Stimulated activated CD8-positive, alpha-beta memory T cell treated with anti-CD3 and anti-CD28 coated beads, Interleukin-4, amount 100 ng/mL, for 1 hour (primary cell): Measurements from ENCODE around the gene LAX1.
"Not testable (repeated sequence)": the region's sequence is repeated elsewhere in the genome, so short reads cannot be mapped to it uniquely, and the experiment has no call there.

Source experiments
- DNase-seq, 2 donors: peaks; one replicate each; pipeline ENCODE4 v3.0.0-alpha.2; 2020; ENCODE audit warnings: low read depth in 2 of 2, low spot score in 1 of 2

LAX1 gene, protein sequence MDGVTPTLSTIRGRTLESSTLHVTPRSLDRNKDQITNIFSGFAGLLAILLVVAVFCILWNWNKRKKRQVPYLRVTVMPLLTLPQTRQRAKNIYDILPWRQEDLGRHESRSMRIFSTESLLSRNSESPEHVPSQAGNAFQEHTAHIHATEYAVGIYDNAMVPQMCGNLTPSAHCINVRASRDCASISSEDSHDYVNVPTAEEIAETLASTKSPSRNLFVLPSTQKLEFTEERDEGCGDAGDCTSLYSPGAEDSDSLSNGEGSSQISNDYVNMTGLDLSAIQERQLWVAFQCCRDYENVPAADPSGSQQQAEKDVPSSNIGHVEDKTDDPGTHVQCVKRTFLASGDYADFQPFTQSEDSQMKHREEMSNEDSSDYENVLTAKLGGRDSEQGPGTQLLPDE

DNA sequence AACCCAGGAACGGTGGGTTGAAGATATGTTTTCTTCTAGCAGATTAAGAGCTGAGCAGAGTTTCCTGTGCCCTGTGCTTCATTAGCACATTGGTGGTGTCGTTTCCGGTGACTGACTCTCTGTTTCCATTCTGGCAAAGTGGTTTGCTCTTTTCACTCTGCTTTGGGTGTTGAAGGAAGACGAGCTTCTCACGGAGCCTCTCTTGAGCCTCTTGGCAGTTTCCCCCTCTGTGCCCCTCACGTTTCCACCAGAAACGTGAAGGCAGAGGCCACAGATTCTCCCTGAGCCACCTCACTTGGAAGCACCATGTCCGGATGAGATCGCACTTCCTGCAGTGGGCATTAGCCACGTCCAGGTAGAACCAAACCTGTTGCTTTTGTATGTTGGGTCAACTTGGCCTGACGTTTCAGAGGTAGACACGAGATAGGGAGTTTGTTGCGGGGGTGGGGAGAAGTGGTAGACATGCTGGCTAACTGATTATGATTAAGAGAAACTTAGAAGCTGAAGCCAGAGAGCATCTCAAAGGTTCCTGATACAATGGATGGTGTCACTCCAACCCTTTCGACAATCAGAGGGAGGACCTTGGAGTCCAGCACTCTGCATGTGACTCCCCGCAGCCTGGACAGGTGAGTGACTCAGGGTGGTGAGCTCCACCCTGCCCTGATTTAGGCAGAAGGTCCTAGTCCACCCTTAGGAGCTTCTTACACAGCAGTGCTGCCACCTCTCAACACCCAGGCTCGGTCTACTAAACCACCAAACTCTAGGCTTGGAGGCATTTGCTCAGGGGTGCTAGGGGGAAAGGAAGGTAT lies at the start of gene LAX1:
Gene LAX1 (plus strand): TSS at position 155 of the 809 bp plus-strand sequence. CDS start 383 bp downstream, at position 538.
- peak; percentile 55 to 64 for DNase-seq

- no peak for DNase-seq
Observed at GRCh38 chr1:203717120-203717519, 47.9 kb upstream of the LAX1 start.

DNA sequence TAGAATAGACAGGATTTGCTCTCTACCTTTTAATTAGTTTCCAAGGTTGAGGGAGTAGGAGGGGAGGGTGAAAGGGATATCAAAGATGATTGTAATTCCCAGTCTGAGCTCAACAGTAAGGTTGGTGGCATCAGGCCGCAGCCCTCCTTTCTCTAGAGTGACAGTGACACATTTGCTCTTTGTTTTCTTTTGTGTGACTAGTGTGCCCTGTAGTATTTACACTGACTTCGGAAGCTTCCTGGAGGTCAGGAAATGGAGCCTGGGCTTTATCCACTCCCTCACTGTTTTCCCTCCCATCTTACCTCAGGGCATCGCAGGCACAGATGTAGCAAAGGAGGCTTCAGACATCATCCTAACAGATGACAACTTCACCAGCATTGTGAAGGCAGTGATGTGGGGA lies 44.7 kb upstream of the LAX1 start:
- DNase-seq = no peak

GRCh38 chr1:203722909-203723308 lies 42.1 kb upstream of the LAX1 start:
- DNase-seq = no peak

DNA sequence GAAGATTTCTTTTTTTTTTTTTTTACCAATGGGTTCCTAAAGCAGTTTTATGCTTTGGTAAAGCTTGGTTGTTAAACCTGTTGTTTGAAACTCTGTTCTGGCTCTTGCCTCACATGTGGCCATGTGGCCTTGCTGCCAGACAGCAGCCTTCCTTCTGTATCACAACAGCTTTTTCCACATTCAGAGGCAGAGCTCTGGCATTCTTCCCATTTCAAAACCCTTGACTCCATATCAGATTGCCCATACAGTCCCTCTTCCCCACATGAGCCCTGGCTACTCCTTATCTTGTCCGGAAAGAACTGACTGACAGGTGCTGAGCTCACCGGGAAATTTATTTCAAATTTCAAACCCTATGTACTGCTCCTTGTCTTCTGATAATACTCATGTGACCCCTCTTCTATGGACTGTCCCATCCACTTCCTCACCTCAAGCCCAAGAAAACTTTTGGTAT lies 38.5 kb upstream of the LAX1 start:
- DNase-seq = no peak

- DNase-seq = no peak
Observed at GRCh38 chr1:203733009-203733863, 31.7 kb upstream of the LAX1 start.

- DNase-seq = no peak
Observed at GRCh38 chr1:203742436-203742835, 22.5 kb upstream of the LAX1 start.

GRCh38 chr1:203743091-203743571 lies 21.9 kb upstream of the LAX1 start:
- DNase-seq = no peak

DNA sequence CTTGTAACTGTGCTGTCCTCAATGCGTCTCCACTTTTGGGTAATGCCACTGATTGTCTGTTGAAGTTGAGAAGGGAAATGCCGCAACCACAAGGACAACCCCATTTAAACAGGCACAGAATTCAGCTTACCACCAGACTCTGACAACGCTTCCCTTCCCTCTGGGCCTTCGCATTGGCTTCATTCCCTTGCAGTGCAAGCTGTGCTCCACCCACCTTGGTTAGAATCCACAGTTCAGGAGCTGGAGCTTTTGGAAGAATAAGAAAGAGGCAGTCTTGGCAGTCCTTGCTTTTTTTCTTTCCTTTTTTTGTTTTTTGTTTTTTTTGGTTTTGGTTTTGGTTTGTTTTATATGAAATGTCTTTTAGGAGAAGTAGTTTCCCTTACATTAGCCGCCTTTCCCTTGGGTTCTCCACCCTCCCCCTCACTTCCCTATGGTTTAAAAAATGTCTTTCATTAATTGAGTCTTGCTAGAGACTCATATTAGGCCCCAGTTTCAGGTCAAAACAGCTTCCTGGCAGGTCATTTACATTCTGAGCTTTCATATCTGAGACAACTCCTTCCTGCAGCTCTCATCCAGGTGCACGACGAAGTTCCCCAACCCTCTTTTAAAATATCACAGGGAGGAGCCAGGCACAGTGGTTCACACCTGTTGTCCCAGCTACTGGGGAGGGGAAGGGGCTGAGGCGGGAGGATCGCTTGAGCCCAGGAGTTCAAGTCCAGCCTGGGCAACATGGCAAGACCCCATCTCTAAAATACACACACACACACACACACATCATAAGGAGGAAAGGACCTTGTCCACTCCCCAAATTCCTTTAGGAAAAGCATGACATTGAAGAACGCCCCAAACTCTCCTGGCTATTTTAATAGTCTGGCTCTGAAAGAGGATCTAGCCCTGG lies 20.7 kb upstream of the LAX1 start:
- DNase-seq = no peak

DNA sequence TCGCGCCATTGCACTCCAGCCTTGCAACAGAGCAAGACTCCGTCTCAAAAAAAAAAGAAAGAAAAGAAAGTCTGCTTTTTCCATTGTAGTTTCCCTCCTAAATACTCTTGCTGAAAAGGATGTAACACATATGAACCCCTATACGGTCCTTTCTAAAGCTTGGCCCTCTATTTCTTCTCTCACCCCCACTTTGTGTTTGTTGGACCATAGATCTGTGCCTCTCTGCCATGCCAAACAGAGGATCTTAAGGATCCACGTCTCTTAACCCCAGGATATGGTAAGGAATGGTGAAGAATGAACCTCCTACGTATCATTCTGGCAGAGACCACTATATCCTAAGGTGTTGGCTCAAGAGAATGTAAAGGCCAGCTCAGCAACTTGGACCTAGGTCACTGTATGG lies 18.7 kb upstream of the LAX1 start:
- DNase-seq = no peak

DNA sequence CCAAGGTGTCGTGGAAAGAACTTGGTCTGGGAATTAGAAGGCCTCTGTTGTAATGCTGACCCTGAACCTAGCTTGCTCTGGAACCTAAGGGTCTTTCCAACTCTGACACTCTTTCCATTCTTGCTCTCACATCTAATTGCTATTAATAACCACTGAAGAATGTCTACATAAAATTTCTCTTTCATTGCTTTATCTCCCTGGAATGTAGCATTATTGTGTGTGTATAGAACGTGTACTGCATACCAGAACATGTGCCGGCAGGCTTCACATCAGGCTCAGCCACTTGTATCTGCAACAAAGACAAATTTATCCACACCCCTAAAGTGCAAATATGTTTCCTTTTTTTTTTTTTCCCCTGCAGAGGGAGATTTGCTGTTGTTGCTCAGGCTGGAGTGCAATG lies 13.9 kb upstream of the LAX1 start:
- no peak for DNase-seq

DNA sequence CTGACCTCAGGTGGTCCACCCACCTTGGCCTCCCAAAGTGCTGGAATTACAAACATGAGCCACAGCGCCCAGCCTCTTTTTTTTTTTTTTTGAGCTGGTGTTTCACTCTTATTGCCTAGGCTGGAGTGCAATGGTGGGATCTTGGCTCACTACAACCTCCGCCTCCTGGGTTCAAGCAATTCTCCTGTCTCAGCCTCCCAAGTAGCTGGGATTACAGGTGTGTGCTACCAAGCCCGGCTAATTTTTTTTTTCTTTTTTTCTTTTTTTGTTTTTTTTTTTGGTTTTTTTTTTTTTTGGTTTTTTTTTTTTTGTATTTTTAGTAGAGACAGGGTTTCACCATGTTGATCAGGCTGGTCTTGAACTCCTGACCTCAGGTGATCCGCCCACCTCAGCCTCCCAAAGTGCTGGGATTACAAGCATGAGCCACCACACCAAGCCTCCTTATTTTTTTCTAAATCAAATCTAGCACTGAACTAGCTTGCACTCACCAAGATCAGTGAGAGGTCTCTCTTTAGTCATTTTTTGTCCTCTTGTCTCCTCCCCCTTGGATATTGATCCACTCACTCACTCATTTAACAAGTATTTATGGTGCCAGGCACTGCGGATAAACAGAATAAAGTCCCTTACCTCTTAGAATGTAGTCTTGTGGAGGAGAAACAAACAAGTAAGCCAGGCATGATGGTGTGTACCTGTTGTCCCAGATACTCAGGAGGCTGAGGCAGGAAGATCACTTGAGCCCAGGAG lies 13.2 kb upstream of the LAX1 start:
- not testable (repeated sequence) for DNase-seq

- DNase-seq = no peak
Observed at GRCh38 chr1:203754455-203754864, 10.5 kb upstream of the LAX1 start.

DNA sequence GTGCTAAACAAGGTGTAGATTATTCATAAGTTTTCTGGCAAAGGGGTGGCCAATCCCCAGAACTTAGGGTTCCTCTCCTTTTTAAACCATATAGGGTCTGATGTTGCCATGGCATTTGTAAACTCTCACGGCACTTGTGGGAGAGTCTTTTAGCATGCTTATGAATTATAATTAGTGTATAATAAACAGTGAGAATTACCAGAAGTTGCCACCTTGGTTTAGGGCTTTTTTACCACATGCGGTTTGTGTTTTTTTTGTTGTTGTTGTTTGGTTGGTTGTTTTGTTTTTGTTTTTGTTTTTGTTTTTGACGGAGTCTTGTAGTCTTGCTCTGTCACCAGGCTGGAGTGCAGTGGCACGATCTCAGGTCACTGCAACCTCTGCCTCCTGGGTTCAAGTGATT lies 8.9 kb upstream of the LAX1 start:
- no peak for DNase-seq

DNA sequence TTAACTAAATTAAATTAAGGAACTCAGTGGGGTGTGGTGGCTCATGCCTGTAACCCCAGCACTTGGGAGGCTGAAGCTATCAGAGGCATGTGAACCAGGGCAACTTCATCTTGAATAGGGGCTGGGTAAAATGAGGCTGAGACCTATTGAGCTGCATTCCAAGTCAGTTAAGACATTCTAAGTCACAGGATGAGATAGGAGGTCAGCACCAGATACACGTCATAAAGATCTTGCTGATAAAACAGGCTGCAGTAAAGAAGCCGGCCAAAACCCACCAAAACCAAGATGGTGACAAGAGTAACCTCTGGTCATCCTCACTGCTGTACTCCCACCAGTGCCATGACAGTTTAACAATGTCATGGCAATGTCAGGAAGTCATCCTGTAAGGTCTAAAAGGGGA lies 6.2 kb upstream of the LAX1 start:
- DNase-seq = not testable (repeated sequence)

DNA sequence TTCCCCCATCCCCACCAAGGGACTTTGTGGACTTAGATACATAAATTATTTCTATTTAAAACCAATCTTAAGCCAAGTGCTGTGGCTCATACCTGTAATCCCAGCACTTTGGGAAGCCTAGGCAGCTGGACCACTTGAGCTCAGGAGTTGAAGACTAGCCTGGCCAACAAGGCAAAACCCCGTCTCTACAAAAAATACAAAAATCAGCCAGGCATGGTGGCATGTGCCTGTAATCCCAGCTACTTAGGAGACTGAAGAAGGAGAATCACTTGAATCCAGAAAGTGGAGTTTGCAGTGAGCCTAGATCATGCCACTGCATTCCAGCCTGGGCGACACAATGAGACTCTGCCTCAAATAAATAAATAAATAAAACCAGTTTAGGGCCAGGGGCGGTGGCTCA lies 4.5 kb upstream of the LAX1 start:
- DNase-seq = no peak

- DNase-seq = not testable (repeated sequence)
Observed at GRCh38 chr1:203761958-203762357, 3.0 kb upstream of the LAX1 start.

GRCh38 chr1:203763505-203763904 lies 1.5 kb upstream of the LAX1 start:
- DNase-seq = no peak
